ENCODE measurements around the gene ZNF583.

Gene ZNF583

GRCh38 chr19:56476093-56476492 is 72.0 kb downstream of the ZNF583 start:
- no peak for FAIRE-seq

Data from colon (tissue), 2 donors.